ENCODE measurements around the gene EVL. TPM values are rescaled to one million over a fixed set of nuclear protein-coding genes. Genes with fewer than 3 reads are reported as not detected.

The EVL gene
- total RNA-seq, 1 experiment from 2014 or later = 6.9 TPM

DNA sequence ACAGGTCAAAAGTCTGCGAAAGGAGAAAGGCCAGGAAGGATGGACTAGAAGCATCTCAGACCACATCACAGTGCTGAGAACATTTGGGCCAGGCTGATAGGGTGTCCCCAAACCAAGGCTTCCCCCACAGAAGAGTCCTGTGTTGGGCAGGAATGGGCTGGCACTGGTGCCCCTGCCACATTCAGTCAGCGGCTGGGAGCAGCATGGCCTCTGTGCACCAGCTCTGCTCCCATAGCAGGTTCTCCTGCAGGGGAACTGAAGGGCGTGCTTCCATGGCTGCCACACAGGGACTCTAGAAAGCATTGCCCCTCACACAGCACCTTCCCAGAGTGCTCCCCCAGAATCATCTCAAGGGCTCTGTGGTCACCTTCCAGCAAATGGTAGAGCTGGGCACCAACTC, 17.5 kb downstream of the EVL start:
- no peak for DNase-seq (ENCODE audit: low spot score)

DNA sequence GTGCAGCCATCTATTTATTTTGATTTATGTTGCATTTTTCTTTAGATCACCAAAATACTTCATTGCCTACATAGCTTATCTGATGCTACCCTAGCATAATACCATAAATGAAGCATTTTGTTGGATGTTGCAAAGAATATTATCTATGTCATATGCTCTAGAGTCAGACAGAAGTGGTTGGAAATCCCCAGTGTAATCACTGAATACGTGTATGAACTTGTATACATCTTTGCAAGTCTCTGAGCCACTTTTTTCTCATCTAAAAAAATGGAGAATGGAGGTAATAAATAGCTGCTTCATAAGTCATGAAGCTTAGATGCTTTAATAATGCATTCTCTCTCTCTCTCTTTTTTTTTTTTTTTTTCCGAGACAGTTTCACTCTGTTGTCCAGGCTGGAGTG, 18.5 kb downstream of the EVL start:
- no peak for DNase-seq (ENCODE audit: low spot score)

DNA sequence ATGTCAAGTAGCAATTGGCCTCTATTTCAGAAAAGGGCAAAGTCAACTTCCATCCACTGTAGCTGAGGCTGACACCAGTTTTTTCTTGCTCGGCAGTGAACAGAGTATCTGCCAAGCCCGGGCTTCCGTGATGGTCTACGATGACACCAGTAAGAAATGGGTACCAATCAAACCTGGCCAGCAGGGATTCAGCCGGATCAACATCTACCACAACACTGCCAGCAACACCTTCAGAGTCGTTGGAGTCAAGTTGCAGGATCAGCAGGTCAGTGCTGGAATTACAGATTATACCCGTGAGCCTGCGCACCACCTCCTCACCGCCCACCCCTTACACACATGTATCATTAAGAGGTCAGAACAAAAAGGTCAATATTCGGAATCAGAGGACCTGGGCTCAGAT, 19.4 kb downstream of the EVL start:
- DNase-seq (ENCODE audit: low spot score) = no peak

DNA sequence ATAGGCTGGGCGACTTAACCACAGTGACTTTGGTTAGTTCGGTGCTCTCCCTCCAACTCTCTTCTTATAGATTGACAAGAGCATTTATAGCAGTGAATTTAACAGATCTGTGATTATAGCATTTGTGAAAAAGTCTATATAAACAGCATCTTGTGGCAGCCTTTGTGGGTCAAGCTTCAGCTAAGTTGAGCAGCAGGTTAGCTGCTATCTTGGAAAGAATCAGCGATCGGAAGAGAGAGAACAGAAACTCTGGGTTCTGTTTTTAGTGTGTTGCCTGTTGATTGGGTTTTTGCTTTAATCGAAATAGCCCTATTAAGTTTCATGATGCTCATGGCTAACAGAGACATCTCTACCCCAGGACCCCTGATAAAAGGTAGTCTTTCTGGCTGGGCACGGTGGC, 20.2 kb downstream of the EVL start:
- no peak for DNase-seq (ENCODE audit: low spot score)

DNA sequence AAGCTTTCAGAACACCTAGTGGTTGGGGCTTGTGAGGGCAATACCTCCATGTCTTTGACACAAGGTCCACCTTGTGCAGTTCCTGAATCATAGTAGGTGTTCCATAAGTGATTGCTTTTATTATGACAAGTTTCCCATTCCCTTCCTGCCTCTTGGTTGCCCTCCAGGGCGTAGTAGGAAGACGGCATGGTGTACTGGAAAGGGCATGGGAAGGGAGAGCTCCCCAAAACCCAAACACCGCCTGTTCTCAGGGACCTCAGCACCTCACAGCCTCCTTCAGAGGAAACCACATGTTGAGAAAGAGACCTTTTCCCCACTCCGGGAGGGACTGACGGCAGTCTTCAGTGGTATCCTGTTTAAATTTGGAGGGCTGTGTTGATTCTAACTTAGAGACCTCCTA, 21.1 kb downstream of the EVL start:
- no peak for DNase-seq (ENCODE audit: low spot score)

DNA sequence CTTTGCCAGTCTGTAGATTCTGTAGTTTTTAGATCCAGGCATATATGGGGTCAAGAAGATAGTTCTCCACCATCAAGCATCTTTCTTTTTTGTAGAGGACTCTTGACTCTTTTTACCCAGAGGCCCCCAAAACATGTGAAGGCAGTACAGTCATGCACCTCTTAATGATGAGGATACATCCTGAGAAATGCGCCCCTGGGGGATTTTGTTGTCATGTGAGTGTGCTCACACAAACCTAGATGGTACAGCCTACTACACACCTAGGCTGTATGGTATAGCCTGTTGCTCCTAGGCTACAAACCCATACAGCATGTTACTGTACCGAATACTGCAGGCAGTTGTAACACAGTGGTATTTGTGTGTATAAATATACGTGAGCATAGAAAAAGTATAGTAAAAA, 23.0 kb downstream of the EVL start:
- no peak for DNase-seq (ENCODE audit: low spot score)

DNA sequence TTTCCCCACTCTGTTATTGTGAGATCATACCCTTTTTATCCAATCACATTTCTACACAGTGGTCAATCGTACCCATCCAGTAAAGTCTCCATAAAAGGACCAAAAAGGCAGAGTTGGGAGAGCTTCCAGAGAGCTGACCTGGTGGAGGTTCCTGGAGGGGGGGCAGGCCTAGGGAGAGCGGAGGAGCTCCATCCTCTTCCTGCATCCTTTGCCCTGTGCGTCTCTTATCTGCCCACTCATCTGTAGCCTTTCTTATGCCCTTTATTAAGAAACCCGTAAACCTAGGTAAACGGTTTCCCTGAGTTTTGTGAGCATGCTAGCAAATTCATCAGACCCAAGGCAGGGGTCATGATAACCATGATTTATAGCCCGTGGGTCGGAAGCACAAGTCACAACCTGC, 26.2 kb downstream of the EVL start:
- DNase-seq (ENCODE audit: low spot score) = no peak

DNA sequence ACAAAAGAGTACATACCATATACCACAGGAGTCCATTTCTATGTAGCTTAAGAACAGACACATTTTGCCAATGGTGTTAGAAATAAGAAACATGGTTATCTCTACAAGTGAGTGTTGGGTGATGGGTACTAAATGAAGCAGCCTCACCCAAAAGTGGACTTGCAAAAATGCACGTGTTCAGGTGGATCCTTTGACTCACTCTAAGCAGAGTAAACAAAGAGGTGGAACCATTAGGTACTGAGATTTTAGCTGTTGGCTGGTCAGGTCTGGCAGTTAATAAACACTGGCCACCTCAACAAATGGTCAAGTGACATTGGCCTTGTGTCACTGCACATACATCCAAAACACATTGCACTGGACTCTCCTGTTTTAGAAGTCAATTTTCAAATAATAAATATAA, 27.6 kb downstream of the EVL start:
- DNase-seq (ENCODE audit: low spot score) = no peak

DNA sequence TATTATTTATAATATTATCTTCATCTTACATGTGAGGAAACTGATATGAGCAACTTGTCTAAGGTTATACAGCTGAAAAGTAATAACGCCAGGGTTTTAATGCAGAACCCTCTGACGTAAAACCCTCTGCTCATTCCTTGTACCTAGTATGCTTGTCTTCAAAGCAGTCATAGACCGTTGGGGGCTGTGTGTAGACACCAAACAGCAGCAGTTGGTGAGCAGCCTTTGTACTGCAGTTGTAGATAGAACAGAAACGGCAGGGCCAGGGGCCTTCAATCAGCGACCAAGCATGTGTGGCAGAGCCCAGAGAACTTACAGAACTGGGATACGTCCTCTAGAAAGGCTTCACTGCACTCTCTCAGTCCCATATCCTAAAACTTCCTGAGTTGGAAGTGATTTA, 28.1 kb downstream of the EVL start:
- no peak for DNase-seq (ENCODE audit: low spot score)

DNA sequence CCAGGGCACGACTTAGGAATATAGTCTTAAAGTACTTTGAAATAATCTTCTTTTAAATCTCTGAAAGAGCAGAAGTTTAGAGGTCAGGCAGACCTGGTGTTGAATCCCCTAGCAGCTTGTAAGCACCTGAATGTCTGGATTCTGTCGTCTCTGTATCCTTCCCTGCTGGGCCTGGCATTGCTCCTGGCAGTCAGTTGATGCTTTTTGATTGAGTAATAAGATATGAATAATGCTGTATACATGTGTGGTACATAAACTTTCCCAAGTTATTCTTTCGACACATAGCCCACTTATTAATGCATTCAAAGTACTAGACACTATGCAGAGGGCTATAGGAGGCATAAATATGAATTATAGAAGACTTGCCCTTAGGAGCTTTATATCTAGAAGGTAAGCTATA, 31.4 kb downstream of the EVL start:
- no peak for DNase-seq (ENCODE audit: low spot score)

DNA sequence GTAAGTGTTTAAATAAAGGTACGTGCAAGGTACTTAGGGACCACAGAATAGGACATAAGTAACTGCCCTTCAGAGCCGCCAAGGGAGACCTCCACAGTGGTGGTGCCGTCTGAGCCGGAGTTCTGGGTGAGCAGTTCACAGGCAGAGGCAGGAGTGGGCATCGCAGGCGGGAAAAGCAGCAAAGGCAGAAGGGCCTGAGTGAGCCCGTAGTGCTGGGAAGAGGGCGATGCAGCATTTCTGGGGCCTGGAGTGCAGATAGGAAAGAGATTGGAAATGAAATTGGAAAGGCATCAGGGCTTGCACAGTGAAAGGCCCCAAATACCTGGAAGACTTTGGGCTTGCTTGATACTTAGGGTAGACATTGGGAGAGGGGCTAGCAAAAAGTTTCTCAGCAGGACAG, 32.9 kb downstream of the EVL start:
- DNase-seq (ENCODE audit: low spot score) = no peak

DNA sequence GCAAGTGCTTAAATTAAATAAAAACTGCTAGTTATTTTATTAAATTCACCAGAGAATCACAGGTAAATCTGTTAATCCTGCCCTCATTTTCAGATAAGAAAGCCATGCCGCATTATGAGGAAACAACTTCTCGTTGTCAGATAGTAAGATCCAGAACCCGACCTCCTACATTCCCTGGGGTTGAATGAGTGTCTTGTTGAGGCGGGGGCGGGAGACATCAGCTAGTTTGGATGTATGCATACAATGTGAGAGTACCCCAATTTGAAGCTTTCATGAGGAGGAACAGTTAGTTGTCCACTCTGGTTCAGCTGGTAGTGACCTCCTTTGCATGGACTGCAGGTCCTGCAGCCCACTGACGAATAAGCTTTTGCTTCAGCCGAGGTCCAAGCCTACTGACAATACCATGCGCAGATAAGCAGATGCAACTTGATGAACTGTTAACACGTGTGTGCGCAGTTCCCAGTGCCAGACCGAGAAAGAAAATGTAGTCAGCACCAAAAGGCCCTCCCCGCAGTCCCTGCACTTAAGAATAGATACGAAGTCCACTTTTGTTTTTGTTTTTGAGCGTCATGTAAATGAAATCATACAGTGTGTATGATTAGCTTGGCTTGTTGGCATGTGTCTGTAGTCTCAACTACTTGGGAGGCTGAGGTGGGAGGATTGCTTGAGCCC, 34.9 kb downstream of the EVL start:
- DNase-seq (ENCODE audit: low spot score) = no peak

DNA sequence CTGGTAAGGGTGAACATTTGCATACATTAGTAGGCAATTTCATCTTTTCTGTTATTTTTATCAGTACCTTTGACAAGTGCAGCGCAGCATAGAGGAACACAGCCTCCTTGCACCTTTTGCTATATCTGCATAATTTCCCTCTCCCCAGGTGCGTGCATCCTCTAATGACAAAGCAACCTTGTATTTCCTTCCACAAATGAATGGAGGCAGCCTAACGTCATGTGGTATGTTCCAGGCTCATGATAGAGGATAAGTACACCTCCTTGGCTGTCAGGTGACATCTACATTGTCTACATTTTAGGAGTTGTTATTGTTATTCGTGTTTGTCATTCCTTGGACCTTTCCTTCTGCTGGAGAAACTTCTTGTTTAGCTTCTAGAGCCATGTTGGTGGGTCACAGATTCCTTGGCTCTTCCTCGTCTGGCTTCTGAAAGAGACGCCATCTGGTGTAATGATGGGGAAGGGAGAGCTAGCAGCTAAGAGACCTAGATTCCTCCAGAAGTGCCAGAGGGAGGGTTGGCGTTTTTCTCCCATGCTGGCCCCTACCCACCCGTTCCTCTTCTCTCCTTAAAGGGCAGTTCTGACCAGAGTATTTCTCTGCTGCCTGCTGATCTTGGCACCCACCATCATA, 37.0 kb downstream of the EVL start:
- no peak for DNase-seq (ENCODE audit: low spot score)

DNA sequence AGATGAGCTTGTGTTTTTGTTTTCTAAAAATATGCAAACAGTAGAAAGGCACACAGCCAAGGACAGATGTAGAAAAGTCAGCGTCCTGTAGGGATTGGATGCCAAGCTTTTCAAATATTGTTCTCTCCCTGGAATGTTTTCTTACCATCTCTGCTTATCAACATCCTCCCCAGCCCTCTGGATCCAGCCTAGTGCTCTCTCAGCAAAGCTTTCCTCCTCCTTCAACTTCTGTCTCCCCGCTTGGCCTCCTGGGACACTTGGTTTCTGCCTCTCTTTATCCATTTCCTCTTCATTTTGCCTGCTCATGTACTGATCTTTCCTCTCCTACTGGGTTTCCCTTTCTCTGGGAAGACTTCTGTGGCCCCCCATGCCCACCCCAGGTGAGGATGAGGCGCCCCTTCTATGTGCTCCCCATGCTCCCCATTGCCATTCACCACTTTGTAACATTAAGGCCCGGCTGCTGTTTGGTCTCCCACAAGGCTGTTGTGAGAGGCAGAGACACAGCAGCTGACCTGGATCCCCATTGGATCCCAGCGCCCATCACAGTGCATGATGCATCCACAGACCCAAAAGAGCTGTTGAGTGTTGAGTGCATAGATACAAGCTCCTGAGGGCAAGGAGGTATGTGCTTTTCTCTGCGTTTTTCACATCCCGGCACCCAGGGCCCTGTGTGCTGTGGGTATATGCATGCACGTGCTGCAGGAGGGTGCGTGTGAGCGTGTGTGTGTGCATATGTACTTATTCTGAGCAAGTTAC, 38.2 kb downstream of the EVL start:
- no peak for DNase-seq (ENCODE audit: low spot score)

DNA sequence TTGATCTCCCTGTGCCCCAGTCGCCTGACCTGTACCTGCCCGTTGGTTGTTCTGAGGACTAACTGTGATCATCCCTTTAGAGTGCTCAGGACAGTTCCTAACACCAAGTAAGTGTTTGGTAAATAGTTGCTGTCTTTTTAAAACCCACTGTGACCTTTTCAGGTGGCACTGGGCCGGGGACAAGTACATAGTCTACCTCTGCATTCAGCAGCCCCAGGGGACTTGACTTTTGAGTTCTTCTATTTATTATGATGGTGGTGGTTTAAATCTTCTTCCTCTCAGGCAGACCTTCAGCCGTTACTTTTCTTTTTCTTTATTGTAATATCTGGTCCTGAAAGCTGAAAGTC, 38.8 kb downstream of the EVL start:
- no peak for DNase-seq (ENCODE audit: low spot score)

DNA sequence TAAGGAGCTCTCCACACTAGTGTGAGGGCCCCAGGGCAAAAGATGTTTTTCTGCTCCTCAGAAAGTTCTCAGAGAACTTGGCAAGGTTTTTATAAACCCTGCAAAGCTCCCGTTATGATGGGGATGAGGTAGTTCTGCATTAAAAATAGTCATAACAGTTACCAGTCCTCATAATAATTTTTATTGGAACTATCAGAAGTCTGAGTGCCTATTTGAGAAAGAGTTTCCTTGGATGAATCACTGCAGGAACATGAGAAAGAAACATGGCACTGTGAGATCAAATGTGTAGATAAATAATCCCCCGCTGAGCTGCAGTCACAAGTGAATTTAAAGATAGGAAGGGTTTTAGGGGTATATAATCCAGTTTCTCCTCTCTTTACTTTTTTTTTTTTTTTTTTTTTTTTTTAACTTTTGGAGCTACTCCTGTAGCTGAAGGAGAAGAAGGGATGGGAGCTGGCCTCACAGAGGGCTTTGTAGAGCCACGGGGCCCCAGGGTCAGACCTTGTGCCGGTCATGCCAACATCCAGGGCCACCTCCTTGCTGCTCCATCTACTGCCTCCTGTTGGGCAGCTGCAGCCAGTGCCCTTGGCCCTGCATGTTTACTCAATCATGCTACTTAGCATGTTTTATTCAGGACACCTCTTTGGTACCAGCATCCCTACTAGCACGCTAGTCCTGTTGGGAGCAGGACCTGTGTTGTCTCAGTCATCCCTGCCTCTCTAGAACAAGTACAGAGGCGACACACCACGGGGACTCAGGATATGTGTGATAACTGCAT, 39.5 kb downstream of the EVL start:
- DNase-seq (ENCODE audit: low spot score) = no peak

DNA sequence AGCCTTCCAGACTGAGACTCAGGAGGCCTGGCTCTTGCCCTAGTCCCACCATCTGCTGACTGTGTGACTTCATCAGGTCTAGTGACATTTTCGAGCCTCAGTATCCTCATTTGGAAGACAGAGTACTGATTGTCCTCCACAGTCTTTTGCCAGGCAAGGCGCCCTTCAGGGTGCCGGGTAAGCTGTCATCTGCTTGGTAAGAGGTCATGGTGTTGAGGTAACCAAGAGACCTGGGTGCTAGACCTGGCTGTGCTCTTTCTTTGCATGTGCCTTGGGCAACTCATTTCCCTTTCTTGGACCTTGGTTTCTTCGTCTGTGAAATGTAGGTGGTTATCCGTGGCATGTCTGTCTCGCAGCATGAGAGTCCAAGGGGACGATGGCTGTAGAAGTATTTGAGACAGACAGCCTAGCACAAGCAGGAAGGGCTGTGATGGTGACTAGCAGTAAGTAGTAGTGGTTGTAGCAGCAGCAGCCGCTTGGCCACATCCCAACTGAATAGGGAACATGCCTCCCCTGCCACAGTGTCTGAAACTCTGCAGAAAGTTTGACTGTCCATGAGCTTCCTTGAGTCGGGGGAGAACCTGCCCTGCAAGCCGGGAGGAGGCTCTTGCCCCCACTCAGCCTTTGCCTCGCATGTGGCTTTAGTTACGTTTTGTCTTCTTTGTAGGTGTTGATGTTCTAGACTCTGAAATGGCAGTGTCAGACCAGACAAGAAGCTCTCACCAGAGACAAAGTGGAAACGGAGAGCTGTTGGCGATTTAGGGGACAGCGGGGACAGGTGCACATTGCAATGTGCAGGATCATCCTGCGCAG, 40.3 kb downstream of the EVL start:
- DNase-seq (ENCODE audit: low spot score) = no peak

DNA sequence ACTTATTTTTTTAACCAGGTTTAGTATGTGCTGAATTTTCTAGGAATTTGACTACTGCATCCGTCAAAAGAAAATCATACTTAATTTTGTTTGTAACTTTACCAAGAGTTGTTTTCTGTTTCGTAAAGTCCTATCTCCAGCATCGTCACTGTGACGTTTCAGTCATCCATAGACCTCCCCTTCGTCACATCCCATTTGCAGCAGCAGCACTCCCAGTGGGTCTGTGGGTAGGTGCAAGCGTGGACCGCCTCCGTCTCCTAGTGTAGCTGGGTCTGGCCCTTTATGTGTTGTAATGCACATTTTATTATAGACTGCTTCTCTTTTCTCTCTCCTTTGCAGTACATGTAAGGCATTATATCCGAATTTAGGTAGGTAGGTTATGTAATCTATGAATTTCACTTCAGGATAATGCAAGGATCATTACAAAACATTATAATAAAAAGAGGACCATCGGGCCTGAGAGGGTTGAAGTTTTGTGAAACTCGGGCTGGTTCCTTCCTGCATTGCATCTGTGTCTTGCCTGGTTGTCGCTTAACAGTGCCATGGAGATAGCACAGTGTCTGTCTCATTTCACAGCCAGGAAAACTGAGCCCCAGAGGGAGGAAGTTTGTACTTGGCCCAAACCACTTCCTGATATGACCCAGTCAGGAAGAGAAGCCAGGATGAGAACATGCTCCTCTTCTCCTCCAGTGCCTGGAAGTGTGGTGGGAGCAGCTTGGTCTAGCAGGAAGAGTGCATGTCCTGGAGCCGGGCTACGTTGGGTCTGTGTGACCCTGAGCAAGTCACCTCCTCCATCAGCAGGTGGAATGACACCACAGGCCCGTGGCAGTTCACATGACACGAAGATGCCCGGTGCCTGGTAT, 41.3 kb downstream of the EVL start:
- no peak for DNase-seq (ENCODE audit: low spot score)

DNA sequence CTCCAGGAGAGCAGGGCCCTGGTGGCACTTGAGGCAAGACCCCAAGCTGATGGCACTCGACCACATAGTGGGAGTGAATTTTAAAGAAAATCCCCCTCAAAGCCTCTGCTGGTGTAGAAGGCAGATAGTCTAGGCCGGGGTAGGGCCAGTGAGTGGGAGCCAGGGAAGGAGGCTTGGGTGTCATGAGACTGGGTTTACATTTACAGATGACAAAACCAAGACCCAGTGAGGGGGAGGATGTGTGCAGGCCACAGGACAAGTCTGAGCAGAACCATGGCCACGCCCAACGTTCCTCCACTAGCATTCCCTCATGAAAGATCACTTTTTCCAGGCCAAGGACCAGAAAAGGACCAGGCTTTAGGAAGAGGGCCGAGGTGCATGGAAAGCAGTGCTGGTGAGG, 42.0 kb downstream of the EVL start:
- no peak for DNase-seq (ENCODE audit: low spot score)

DNA sequence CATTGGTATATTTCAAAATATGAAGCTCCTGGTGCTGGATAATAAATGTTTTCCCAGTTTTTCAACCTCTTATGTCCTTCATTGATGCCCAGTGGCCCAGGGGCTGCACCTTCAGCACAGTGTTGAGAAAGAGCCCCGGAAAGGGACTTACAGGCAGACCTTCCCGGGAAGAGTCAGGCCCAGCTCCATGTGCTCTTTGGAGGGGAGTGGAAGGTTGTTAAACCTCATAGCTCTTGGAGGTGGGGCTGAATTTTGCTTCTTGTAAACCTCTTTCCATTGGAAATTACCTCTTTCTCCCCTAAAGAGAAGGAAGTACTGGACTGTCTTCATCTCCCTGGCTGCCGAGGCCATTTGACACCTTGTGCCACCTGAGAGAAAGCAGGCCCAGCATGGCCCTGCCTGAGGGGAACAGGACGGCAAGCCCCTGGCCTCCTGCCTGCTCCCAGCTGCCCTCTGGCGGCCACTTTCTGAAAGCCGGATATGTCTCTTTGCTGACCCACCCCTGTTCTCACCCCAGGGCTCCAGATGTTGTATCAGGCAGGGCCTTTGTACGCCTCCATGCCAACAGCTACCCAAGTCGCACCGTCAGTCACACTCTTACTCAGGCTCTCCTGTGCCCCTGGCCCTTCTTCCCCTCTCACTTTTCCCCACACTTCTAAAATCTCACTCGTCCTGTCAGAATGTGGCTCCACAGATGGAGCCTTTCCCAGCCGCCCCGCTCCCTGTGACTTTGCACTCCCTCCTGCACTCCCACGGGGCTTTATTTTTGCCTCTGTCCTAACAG, 43.0 kb downstream of the EVL start:
- DNase-seq (ENCODE audit: low spot score) = peak; percentile 78

All from HT-29 (cell line).